Activated T-helper 1 cell treated with anti-CD3 and anti-CD28 coated beads, Interleukin-2, amount 50 U/mL, for 16 hours (primary cell): ENCODE results near the gene PRCD.

Source experiments
- DNase-seq, 2 donors: peaks; one replicate each; pipeline ENCODE4 v3.0.0-alpha.2; 2020; ENCODE audit warnings: low read depth in 1 of 2, low spot score in 1 of 2

PRCD gene

DNA sequence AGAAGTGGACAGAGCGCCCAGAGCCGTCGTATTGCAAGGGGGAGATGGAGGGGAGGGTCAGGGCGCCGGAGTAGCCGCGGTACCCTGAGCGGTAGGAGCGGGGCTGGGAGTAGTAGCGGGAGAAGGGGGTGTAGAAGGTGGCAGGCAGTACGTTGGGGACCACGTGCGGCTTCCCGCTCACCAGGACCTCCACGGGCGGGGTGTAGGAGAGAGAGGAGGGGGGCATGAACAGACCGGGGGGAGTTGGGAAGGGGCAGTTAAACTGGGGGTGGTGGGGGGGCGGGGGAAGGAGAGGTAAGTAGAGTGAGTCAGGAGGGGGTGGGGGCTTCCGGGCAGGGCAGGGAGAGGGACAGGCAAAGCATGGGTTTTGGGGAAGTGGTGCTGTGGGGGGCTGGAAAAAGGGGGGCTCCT lies 29.0 kb downstream of the PRCD start:
- no peak for DNase-seq

DNA sequence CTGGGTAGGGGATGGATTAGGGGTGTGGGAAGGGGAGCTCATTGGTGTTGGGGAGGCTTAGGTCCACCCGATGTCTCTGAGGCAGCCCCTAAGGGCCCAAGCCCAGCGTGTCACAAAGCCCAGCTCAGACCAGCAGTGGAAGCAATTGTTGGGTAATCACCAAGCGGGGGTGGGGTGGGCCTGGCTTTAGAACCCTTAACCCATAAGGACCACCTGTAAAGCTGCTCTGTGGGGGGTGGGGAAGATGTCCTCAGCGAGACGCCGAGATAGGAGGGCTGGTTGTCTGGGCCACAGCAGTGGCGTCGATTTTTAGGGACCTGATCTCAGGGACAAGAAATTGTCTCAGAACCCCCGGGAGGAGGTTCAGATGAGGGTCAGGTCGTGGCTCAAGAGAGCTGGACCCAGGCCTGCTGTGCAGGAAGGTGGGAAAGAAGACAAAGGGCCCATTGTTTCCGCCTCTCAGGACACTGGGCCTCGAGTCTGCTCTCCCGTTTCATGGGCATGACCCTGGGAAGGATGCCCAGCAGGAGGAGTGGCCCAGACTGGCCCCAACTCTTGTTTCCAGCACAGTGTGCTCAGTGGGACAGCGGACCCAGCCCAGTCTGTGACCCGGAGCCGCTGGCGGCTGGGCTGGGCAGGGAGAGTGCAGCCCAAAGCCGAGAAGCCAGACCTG lies 29.9 kb downstream of the PRCD start:
- no peak for DNase-seq

DNA sequence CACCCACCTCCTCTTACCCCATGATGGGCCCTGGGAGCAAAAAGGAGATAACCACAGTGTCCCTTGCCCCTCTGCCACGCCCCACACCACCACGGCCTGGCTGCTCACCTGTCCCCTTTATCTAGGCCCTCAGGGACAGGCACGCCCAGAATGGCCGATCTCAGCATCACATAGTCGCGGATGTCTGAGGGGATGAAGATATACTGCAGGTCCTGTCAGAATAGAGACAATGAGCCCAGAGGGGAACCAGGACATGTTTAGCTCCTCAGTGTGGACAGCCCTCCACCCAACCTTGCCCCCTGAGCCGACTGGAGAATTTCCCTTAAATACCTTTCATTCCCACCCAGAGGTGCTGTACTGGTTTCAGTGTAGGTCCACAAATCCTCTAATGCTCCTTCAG lies 30.6 kb downstream of the PRCD start:
- no peak for DNase-seq

DNA sequence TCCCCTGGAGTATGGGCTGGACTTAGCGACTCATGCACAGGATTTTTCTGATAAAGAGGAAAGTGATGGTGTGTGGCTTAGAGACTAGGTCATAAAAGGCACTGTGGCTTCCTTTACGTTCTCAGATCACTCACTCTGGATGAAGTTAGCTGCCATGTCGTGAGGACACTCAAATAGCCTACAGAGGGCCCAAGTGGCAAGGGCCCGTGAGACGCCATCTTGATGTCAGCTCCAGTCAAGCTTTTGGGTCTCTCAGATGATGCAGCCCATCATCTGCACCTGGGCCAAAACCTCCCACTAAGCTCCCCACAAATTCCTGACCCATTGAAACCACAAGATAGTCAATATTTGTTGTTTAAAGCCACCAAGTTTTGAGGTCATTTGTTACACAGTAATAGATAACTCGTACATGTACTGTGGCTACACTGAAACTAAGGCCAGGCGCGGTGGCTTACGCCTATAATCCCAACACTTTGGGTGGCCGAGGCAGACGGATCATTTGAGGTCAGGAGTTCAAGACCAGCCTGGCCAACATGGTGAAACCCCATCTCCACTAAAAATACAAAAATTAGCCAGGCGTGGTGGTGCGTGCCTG lies 31.1 kb downstream of the PRCD start:
- DNase-seq = no peak

DNA sequence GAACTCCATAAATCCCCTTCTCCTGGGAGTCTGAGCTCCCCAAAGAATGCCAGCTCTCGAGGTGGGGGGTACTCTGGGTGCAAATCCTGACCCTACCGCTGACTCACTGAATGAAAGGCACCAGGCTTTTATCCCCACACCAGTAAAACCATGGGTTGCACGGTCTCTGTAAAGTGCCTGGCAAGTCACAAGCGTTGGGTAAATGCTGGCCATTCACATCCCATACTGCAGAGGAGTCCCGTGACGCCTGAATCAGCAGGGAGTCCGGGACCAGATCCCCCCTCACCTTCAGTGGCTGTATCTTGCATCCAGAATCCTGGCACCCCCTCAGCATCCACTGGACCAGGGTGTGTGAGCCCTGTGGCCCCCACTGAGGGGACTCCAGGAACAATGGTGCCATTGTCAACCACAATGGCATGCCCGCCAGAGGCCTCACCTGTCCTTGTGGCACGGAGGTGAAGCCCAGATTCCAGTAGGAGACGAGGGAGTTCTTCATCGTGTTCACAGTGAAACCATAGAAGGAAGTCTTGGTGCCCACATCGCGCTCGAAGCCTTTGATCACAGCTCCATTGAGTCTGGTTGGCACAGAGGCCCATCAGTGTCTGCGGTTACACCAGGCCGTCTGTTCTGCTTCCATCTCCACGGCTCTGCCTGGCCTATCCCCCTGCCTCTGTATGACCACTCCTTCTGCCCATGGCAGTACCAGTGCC lies 32.5 kb downstream of the PRCD start:
- DNase-seq = no peak

DNA sequence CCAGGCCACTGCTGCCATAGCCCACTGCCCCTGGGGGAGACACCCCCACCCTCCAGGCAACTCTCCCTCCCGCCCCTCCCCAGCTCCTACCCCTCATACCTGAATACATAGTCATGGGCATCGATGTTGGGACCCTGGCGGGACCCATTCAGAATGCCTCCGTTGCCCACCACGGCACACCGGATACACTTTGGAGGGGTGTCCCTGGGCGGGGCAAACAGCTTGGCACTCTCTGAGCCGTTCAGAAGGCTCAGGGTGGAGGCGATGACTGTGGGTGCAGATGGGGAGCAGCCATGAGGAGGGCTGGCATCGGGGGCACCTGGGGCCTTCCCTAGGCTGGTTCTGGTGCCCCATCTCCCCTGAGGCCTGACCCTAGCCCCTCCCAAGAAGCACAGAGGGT lies 33.3 kb downstream of the PRCD start:
- no peak for DNase-seq

DNA sequence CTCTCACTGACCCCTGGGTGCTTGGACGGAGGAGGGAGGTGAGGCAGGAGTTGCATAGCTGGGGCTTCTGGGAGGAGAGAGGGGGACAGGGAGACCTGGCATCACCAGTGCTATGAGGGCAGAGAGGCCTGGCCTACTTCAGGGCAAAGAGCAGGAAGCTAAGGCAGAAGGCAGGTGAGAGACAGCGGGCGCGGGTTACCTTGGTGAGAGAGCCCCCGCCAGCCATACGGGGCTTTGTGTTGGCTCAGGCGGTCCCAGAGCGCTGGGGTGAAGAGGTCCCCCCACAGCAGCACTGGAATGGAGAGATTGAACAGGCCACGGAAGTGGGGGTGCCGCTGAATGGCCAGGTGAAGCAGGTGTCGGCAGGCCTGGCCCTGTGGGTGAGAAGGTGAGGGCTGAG lies 34.3 kb downstream of the PRCD start:
- DNase-seq = no peak

DNA sequence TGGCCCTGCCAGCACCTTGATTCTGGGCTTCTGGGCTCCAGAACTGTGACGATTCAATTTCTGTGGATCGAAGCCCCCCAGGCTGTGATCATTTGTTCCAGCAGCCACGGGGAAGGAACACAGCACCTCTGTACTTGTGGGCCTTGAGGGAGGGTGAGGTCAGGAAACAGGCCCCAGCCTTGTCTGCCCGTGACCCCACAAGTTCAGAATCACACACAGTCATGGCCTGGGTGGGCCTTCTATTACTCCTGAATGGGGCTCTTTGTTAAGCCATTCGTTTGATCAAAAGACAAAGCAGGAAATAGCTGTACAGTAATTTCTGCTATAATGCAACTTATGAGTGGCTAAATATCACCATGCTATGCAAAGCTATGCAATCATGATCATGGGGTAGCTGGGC lies 35.7 kb downstream of the PRCD start:
- DNase-seq = no peak

DNA sequence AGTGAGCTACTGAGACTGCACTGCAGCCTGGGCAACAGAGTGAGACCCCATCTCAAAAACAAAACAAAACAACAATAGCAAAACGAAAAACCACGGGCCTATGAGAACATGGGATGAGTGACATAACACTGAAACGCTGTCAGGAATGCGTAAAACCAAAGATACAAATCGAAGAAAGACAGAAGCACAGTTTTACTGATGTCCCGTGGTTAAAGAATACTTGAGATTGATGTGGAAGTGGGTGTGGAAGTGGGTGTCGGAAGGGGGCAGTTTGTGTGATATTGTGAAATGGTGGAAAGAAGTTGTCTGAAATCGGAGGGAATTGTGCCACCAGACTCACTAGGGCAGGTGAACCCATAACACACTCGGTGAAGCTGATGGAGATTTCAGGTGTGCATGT lies 36.3 kb downstream of the PRCD start:
- DNase-seq = no peak

DNA sequence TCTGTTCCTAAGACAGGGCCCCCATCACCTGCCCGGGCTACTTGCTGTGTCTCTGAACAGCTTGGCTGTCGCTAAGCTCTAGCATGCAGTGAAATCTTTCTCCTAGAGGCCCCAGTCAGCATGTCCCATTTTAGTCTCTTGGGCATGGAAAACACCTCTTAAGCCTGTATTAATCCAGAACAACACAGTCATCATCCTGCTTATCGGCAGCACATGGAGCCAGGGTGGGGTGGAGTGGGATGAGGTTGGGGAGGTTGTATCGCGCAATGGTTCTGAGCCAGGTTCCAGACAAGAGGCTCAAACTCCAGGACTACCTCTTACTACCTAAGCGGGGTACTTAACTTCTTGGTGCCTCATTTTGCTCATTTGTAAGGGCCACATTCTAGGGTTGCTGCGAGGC lies 38.0 kb downstream of the PRCD start:
- DNase-seq = no peak

DNA sequence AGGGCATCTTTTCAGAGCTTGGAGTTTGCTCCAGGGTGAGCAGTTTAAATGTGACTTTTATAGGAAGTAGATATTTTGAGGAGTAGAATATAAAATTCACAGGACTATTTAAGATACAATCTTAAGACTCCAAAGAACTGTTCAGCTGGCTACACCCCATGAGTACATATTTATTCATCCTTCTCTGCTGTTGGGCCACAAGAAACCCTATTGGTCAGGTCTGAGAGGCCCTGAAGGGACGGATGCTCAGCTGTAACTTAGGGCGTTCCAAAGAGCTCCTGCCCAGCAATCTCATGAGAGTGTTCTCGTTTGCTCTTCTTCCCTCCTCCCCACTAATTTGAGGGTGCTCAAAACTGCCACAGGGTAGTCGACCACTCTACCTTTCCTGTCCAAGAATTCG lies 38.5 kb downstream of the PRCD start:
- no peak for DNase-seq

DNA sequence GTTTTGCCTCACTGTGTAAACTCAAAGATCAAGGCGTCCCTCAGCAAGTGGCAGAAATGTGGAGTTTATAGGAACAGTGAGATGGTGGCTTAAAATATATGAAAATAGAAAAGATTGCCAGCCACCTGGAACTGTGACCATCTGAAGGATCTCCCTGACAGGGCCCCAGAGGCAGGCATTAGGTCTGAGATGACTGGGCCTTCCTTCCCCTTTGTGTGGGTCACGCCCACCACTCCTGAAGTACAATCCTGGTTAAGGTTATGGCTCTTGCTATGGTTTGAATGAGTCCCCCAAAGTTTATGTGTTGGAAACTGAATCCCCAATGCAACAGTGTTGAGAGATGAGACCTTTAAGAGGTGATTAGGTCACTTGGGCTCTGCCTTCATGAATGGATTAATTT lies 39.4 kb downstream of the PRCD start:
- no peak for DNase-seq

DNA sequence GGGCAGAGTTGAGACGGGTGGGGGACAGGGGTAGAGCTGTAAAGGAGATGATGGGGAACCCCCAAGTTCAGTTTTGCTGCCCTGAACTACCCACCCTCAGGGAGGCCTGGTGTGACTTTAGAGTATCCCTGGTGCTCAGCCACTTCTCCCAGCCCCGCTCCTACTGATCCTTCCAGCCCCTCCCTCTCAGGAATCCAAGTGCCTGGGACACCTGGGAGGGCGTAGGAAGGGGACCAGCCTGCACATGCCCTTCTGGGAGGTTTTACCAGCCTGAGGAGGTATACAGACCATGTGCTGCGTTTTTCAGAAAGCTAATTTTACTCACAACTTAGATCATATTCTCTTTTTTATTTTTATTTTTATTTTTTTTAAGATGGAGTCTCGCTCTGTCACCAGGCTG lies 41.7 kb downstream of the PRCD start:
- no peak for DNase-seq

DNA sequence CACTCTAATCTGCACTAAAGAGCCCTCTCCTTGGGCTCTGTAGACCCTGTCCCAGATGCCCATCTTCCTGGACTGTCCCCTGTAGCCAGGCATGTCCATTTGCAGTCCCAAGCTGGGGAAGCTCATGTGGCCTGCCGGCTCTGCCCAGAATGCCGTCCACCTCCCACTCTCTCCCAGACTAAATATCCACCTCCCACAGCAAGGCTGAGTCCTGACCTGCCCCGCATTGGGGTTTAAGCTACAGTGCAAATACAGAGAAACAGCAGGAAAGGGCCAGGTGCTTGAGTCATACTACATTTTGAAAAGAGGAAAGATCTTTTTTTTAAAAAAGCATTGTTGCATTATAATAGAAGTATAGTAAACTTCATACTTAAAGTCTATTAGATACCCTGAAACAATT lies 42.8 kb downstream of the PRCD start:
- no peak for DNase-seq

DNA sequence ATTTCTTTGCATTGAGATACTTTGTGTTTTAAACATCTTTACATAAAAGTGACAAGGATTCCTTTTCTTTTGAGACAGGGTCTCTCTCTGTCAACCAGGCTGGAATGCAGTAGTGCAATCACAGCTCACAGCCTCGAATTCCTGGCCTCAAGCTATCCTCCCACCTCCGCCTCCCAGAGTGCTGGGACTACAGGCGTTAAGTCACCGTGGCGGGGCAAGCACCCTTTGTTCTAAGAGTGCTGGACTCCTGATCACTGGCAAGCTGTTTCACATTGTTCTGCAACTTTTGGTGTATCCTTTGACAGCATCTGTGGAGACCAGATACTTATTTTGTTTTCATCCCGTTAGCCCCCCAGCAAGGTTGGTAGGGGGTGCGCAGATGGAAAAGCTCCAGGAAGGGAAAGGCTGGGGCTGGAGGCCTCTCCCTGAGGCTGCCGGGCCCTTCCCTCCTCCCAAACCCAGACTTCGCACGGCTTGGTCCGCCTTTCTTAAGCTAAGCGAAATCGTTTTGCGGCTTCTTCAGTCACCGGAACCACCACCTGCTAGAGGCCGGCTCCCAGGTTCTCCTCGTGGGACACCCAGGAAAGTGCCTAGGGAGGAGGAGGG lies 44.7 kb downstream of the PRCD start:
- DNase-seq = no peak

DNA sequence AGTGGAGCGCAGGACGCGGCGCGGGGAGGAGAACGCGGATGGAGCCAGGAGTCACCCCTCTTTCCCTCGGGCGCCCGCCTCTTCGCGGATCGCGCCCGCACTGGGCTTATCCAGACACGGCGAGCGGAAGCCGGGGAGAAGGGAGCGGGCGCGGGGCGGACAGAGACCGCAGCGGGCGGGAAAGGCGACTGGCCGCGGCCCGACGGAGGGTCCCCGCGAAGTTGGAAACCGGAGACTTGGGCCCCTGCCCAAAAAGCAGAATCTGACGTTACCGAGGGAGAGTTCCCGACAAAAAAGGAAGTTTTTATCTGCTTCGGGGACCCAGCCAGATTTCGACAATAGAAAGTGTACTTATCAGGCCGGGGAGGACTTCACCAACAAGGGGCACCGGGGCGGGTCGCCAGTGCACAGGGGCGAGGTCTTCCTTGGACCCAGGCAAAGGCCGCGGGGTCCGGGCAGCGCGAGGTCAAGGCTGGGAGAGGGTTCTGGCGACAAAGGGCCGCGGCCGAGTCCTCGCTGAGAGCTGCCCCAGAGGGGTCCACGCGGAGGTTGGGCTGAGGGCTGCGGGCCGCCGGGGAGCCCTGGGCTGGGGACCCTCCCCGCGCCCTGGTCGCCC lies 45.3 kb downstream of the PRCD start:
- DNase-seq = no peak

DNA sequence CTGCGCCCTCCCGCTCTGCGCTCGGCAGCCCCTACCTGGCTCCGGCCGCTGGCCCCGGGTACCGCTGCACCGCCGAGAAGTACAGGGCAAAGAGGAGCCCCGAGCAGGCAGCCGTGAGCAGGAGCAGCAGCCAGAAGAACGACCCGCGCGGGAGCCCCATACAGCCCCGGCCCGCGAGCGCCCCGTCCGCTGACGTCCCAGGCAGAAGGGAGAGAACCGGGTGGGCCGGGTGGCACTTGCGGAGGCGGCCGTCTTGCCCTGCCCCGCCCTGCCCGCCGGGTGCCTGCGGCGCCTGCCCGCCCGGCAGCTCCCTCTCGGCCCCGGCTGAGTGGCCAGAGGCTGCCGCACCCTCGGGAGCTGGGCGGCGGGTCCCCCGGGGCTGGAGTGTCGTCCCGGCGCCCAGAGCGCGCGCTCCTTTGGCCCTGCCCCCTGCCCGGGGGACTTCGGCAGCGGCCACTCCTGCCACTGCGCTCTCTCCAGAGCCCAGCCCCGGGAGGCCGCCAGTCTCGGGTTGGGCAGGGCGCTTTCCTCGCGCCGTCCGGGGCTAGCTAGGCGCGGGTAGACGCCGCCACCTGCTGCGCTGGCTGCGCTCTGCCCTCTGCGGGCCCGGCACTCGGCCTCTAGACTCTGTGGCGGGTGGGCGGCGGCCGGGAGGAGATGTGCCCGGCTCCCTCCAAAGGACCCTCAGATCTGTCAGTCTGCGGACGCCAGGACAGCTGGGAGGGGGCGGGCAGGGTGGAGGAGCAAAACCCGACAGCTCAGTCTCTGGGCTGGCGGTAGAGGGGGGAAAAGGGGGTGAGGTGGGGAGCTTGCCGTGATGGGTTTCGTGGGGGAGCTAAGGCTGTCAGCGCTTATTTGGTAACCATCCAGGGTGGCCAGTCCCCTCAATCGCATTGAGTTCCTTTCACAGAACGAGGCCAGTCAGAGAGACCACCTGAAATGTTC lies 46.1 kb downstream of the PRCD start, which contains the start of gene ST6GALNAC2:
Gene ST6GALNAC2, minus strand, starts transcription at position 212 of the 945 bp plus-strand sequence. Its CDS starts 52 bp downstream, at position 160.
- no peak for DNase-seq

DNA sequence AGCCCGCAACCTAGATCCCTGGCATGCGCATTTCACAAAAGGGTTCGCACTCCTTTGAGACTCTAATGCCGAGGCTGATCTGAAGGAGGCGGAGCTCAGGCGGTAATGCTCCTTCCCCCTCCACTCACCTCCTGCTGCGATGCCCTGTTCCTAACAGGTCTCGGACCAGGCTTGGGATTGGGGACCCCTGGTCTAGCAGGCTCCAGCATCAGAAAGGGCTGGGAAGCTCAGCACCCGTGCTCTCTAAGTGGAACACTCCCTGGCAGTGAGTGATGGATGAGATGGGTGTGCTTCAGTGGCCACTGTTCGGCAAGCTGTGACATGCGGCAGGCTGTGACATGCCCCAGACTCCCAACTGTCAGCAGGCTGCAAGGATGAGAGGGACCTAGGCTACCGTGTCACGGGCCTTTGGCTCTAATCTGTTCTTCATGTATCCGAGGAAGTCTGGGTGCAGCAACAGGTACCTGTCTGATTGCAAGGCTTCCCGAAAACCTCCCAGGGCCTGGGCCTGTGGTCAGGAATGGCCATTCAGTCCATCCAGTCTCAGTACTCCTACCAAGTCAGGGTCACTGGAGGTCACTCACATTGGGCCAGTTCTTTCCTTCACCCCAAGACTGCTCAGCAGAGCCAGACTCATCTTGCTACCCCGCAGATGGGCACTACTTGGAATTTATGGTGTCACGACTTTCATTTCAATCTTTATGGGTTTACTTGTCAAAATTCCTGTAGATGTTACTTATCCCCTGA lies 47.1 kb downstream of the PRCD start:
- DNase-seq = no peak

DNA sequence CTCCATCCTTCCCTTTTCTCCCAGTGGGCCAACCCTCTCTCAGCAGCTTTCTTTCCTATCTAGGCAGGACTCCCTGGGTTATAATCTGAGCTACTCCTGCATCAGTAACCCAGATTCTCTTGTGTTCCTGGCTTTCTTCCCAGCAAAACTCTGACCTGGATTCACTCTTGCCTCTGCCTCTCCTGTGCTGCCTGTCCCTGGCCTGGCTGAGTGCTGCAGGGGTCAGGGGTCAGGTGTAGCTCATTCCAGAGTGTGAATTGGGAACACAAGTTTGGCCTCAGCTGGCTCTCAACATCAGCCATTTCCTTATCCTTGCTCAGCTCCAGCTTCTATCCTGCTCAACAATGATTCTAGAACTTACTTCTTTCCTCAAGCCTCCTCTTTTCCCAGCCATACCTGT lies 48.3 kb downstream of the PRCD start:
- DNase-seq = no peak

DNA sequence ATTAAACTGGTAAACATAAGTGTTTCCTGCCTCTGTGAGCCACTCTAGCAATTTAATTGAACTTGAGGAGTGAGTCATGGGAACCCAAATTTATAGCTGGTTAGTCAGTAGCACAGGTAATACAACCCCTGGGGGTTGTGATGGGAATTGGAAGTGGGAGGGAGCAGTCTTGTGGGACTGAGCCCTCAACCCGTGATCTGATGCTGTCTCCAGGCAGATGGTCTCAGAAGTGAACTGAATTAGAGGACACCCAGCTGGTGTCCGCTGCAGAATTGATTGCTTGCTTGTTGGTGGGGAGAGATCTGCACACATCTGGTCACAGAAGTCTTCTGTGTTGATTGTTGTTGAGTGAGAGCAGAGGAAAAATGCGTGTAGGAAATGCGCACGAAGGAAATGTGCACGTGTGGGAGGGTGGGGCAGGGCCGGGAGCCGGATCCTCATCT lies 53.6 kb downstream of the PRCD start:
- no peak for DNase-seq
